Prostate gland (tissue), 2 donors: ENCODE measurements around the gene HECW1. TPM values are rescaled to one million over a fixed set of nuclear protein-coding genes. Genes with fewer than 3 reads are reported as not detected.

ENCODE experiments used
- DNase-seq: peaks from one replicate; pipeline ENCODE4 v3.0.0-alpha.2; 2019; ENCODE audit warnings: low spot score
- H3K27ac ChIP-seq, 2 donors: fragments of 200-600 bp; sonication (generic); 2 replicates each; pipeline ENCODE4 v1.5.1; 2017 to 2019
- H3K27me3 ChIP-seq: fragments of 200-600 bp; sonication (generic); replicated peaks from 2 replicates; pipeline ENCODE4 v1.5.1; 2019; ENCODE audit not compliant: insufficient read depth
- H3K36me3 ChIP-seq, 2 donors: fragments of 200-600 bp; sonication (generic); 1 replicate in 1 of 2; 2 replicates in 1 of 2; pipeline versions ENCODE4 v1.5.1 to v1.8.1; 2017 to 2019
- H3K4me1 ChIP-seq: fragments of 200-600 bp; sonication (generic); replicated peaks from 2 replicates; pipeline ENCODE4 v1.5.1; 2019
- H3K4me3 ChIP-seq, 2 donors: fragments of 200-600 bp; sonication (generic); 2 replicates each; pipeline ENCODE4 v1.5.1; 2017 to 2019
- H3K9me3 ChIP-seq: fragments of 200-600 bp; sonication (generic); 2 replicates; pipeline ENCODE4 v1.5.1; 2017
- POLR2A ChIP-seq: fragments of 450-650 bp; IDR thresholded peaks from one replicate; pipeline ENCODE4 v1.6.1; 2016; ENCODE audit warnings: antibody characterized with exemption, mild to moderate bottlenecking
- POLR2AphosphoS5 ChIP-seq: sonication (generic); formaldehyde crosslinking; IDR thresholded peaks from one replicate; pipeline ENCODE4 v1.6.1; 2017; ENCODE audit warnings: antibody characterized with exemption
- WGBS: methylation state at CpG from one replicate; pipeline ENCODE4 v1.1.5; 2018; 5-methylcytosine and 5-hydroxymethylcytosine counted together
- intact Hi-C: fragments of 100-400 bp; cut with DNase I; formaldehyde crosslinking; loops from one replicate; pipeline ENCODE4 v1.14.2; 2022
- total RNA-seq, 2 donors: library from RNA; depleted of rRNA; stranded (reverse); fragments of >200 nt; gene quantifications; one replicate each; pipeline ENCODE4 v1.1.0, GENCODE V29; 2016
- TF ChIP-seq, protein P1 (sequence below), 4 experiments: fragments of 200-600 bp in 2 of 4; fragments of 450-650 bp in 2 of 4; sonication (generic) in 2 of 4; IDR thresholded peaks; 1 replicate in 3 of 4; 2 replicates in 1 of 4; pipeline ENCODE4 v1.5.1; 2016 to 2019; ENCODE audit warnings: antibody characterized with exemption in 4 of 4, mild to moderate bottlenecking in 2 of 4, moderate library complexity in 2 of 4

Gene HECW1
- total RNA-seq, 2 donors from 2014 or later, result 1.4 to 10.3 TPM

DNA sequence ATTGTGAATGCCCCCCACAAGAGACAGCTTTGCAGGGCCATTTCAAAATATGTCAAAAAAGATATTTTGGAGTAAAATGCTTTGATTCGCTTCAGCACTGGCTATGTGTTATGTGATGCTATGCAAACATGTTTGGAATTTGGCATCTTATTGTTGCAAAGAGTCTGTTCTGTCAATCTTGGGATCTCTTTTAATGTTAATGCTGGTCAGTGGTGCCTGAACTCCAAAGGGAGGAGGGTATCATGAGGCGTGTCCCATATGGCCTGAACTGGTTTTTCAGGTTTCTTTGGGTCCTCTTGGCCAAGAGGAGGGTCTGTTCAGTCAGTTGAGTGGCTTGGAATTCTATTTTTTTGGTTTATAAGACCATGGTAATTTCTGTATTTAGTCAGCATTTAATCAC lies 81.4 kb downstream of the HECW1 start:
- WGBS, result 35% methylated on average over 2 of the region's 2 CpGs
- Histone ChIP-seq H3K27me3 (no peaks in the 10 kb centered on the region), H3K9me3 (no peaks in the 10 kb centered on the region), H3K4me3 (no peak overlapping the region), H3K4me1 (no peaks in the 10 kb centered on the region), H3K27ac (no peak overlapping the region), H3K36me3 (no peaks in the 10 kb centered on the region)
- intact Hi-C loops, result no loop called here
- TF ChIP-seq, protein P1, sequence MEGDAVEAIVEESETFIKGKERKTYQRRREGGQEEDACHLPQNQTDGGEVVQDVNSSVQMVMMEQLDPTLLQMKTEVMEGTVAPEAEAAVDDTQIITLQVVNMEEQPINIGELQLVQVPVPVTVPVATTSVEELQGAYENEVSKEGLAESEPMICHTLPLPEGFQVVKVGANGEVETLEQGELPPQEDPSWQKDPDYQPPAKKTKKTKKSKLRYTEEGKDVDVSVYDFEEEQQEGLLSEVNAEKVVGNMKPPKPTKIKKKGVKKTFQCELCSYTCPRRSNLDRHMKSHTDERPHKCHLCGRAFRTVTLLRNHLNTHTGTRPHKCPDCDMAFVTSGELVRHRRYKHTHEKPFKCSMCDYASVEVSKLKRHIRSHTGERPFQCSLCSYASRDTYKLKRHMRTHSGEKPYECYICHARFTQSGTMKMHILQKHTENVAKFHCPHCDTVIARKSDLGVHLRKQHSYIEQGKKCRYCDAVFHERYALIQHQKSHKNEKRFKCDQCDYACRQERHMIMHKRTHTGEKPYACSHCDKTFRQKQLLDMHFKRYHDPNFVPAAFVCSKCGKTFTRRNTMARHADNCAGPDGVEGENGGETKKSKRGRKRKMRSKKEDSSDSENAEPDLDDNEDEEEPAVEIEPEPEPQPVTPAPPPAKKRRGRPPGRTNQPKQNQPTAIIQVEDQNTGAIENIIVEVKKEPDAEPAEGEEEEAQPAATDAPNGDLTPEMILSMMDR (IDR thresholded peaks at IDR 0.05), result no peak
- no peak for TF ChIP-seq POLR2A
- TF ChIP-seq POLR2AphosphoS5, result no peak
- DNase-seq, result no peak

DNA sequence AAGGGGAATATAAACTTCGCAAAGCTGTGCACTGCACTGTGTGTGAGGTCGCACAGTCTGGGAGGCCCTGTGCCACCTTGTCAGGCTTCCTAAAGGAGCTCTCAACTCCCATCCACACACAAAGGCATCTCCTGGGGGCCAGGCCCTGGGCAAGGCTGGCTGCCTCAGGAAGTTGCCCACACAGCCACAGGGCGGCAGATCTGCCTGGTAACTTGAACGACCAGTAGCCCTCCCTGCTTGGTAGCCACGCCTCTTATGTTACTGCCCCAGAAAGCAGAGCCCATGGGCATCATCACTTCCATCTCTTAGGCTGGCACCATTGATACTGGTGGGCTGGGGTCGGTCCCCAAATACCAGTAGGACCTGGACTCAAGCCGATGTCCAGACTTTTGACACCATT lies 82.8 kb downstream of the HECW1 start:
- Histone ChIP-seq H3K36me3 (no peaks in the 10 kb centered on the region), H3K4me3 (no peak overlapping the region), H3K9me3 (no peaks in the 10 kb centered on the region), H3K4me1 (no peaks in the 10 kb centered on the region), H3K27ac (no peak overlapping the region), H3K27me3 (no peaks in the 10 kb centered on the region)
- TF ChIP-seq POLR2A, result no peak
- no peak for TF ChIP-seq POLR2AphosphoS5
- TF ChIP-seq, protein P1 (IDR thresholded peaks at IDR 0.05), result no peak
- DNase-seq, result no peak
- intact Hi-C loops, result no loop called here
- 91% methylated on average over 7 of the region's 7 CpGs for WGBS

DNA sequence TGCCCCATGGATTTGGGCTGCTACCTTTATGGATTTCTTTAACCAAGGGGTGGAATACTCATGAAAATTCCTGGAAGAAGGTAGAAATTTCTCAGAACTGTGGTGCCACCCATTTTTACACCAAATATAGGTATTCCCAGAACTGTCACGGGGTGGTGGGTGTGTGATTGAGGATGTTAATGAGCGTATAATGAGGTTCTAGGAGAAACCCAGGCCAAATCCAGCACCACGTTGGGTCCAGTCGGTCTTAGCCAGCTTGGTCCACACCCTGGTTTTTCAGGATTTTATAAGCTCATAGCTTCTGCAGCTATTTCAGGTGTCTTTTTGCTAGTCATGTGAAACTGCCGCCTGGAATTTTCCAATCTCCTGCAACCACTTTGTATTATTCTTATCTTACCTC lies 83.3 kb downstream of the HECW1 start:
- no peaks in the 10 kb centered on the region for H3K9me3 ChIP-seq
- TF ChIP-seq POLR2A, result no peak
- TF ChIP-seq, protein P1 (IDR thresholded peaks at IDR 0.05), result no peak
- TF ChIP-seq POLR2AphosphoS5, result no peak
- H3K4me1 ChIP-seq, result no peaks in the 10 kb centered on the region
- no peaks in the 10 kb centered on the region for H3K36me3 ChIP-seq
- DNase-seq, result no peak
- no peak overlapping the region for H3K4me3 ChIP-seq
- H3K27me3 ChIP-seq, result no peaks in the 10 kb centered on the region
- WGBS, result 79% methylated on average over 5 of the region's 5 CpGs
- intact Hi-C loops, result no loop called here
- no peak overlapping the region for H3K27ac ChIP-seq

DNA sequence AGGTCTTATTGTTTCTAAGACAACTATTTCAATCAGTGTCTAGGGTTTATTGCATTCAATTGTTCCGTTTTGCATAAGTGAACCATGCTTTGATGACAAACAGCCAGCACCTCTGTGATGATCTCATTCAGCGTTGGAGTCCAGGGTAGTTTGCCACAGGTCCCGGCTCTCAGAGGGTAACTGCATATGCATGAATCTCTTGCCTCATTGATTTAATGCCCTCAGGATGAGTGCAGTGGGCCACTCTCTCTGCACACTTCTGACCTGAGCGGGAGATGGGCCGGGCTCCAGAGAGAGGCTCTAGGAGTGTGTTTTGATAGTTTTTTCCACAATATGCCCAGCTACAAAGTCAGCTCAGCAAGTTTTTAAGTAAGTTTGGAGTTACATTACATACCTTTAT lies 83.9 kb downstream of the HECW1 start:
- H3K9me3 ChIP-seq, result no peaks in the 10 kb centered on the region
- TF ChIP-seq, protein P1 (IDR thresholded peaks at IDR 0.05), result no peak
- no peak for TF ChIP-seq POLR2AphosphoS5
- TF ChIP-seq POLR2A, result no peak
- intact Hi-C loops, result no loop called here
- H3K27ac ChIP-seq, result no peak overlapping the region
- H3K4me3 ChIP-seq, result no peak overlapping the region
- no peaks in the 10 kb centered on the region for H3K4me1 ChIP-seq
- WGBS, result 77% methylated on average over 5 of the region's 5 CpGs
- no peaks in the 10 kb centered on the region for H3K27me3 ChIP-seq
- no peak for DNase-seq
- H3K36me3 ChIP-seq, result no peaks in the 10 kb centered on the region

DNA sequence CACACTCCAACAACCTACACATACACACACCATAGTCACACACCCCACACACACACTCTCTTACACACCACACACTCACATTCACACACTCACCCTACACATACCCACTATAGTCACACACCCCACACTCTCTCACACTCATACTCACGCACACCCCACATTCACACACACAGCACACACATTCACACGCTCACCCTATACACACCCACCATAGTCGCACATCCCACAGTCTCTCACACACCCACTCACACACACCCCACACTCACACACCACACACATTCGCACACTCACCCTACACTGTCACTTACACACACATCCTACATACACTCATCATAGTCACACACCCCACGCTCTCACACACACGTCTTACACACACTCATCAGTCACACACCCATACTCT lies 85.6 kb downstream of the HECW1 start:
- intact Hi-C loops, result no loop called here
- Histone ChIP-seq H3K36me3 (no peaks in the 10 kb centered on the region), H3K27me3 (no peaks in the 10 kb centered on the region), H3K27ac (no peak overlapping the region), H3K4me1 (no peaks in the 10 kb centered on the region), H3K9me3 (no peaks in the 10 kb centered on the region), H3K4me3 (no peak overlapping the region)
- TF ChIP-seq POLR2AphosphoS5 (no peak), POLR2A (no peak)
- TF ChIP-seq, protein P1 (IDR thresholded peaks at IDR 0.05), result no peak
- WGBS, result 95% methylated on average over 6 of the region's 6 CpGs
- DNase-seq, result no peak
